Measurements from ENCODE around the gene ACSS1.

- TF ChIP-seq CTCF (IDR thresholded peaks at IDR 0.05) (no peak), POLR2A (IDR thresholded peaks at IDR 0.05) (no peak)
Measured at GRCh38 chr20:24994186-24994465, 63.8 kb downstream of the ACSS1 start.
